Breast epithelium (tissue), 3 donors: Measurements from ENCODE around the gene LUC7L3.
"Not testable (repeated sequence)": the region's sequence is repeated elsewhere in the genome, so short reads cannot be mapped to it uniquely, and the experiment has no call there.

Experiments used
- POLR2A ChIP-seq: fragments of 450-650 bp; IDR thresholded peaks from one replicate; pipeline ENCODE4 v1.6.1; 2016; ENCODE audit warnings: antibody characterized with exemption, mild to moderate bottlenecking, moderate library complexity
- POLR2AphosphoS5 ChIP-seq, 3 donors: sonication (generic); formaldehyde crosslinking; IDR thresholded peaks; one replicate each; pipeline ENCODE4 v1.6.1; 2017; ENCODE audit warnings: antibody characterized with exemption in 3 of 3
- TF ChIP-seq, protein P1 (sequence below), 3 donors: fragments of 450-650 bp; IDR thresholded peaks; one replicate each; pipeline ENCODE4 v1.5.1; 2016 to 2017; ENCODE audit warnings: antibody characterized with exemption in 3 of 3, mild to moderate bottlenecking in 3 of 3, moderate library complexity in 3 of 3

DNA sequence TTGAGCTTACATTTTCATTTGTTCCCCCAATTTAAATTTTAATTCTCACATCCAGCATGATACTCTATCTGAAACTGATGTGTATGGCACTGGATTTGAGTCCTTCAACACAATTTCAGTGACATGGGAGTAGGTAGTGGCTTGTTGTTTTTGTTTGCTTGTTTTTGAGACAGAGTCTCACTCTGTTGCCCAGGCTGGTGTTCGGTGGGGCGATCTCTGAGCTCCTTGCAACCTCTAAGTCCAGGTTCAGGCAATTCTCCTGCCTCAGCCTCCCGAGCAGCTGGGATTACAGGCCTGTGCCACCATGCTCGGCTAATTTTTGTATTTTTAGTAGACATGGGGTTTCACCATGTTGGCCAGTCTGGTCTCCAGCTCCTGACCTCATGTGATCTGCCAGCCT, 10.3 kb upstream of the LUC7L3 start:
- TF ChIP-seq, protein P1, sequence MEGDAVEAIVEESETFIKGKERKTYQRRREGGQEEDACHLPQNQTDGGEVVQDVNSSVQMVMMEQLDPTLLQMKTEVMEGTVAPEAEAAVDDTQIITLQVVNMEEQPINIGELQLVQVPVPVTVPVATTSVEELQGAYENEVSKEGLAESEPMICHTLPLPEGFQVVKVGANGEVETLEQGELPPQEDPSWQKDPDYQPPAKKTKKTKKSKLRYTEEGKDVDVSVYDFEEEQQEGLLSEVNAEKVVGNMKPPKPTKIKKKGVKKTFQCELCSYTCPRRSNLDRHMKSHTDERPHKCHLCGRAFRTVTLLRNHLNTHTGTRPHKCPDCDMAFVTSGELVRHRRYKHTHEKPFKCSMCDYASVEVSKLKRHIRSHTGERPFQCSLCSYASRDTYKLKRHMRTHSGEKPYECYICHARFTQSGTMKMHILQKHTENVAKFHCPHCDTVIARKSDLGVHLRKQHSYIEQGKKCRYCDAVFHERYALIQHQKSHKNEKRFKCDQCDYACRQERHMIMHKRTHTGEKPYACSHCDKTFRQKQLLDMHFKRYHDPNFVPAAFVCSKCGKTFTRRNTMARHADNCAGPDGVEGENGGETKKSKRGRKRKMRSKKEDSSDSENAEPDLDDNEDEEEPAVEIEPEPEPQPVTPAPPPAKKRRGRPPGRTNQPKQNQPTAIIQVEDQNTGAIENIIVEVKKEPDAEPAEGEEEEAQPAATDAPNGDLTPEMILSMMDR (IDR thresholded peaks at IDR 0.05), result not testable (repeated sequence)
- TF ChIP-seq POLR2A; POLR2AphosphoS5 (IDR thresholded peaks at IDR 0.05): not testable (repeated sequence)
